Measurements from ENCODE around the gene C2orf92. TPM values are rescaled to one million over a fixed set of nuclear protein-coding genes. Genes with fewer than 3 reads are reported as not detected.
"Not testable (repeated sequence)": the region's sequence is repeated elsewhere in the genome, so short reads cannot be mapped to it uniquely, and the experiment has no call there.

Gene C2orf92
- total and polyA plus RNA-seq, 12 donors = 1.2 to 50.0 (median 5.5) TPM

DNA sequence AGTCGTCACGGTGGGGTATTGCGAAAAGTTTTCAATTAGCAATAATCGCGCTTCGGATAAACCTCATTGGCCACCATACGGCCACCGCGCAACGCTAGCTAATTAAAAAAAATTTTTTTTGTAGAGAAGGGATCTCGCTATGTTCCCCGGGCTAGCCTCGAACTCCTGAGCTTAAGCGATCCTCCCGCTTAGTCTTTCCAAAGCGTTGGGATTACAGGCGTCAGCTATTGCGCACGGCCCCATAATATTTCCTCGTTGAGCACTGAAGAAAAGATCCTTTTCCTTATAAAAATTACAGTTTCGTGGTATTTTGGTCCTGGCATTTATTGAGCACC is 4.9 kb upstream of the C2orf92 start:
- intact Hi-C loops (cut with DNase I) = no loop called here
- WGBS, 4 donors = 5 to 8% (median 7%) methylated on average over 21 of the region's 21 CpGs
- TF ChIP-seq POLR2A (IDR thresholded peaks at IDR 0.05) = no peak
- TF ChIP-seq, protein P1, sequence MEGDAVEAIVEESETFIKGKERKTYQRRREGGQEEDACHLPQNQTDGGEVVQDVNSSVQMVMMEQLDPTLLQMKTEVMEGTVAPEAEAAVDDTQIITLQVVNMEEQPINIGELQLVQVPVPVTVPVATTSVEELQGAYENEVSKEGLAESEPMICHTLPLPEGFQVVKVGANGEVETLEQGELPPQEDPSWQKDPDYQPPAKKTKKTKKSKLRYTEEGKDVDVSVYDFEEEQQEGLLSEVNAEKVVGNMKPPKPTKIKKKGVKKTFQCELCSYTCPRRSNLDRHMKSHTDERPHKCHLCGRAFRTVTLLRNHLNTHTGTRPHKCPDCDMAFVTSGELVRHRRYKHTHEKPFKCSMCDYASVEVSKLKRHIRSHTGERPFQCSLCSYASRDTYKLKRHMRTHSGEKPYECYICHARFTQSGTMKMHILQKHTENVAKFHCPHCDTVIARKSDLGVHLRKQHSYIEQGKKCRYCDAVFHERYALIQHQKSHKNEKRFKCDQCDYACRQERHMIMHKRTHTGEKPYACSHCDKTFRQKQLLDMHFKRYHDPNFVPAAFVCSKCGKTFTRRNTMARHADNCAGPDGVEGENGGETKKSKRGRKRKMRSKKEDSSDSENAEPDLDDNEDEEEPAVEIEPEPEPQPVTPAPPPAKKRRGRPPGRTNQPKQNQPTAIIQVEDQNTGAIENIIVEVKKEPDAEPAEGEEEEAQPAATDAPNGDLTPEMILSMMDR (IDR thresholded peaks at IDR 0.05) = no peak

DNA sequence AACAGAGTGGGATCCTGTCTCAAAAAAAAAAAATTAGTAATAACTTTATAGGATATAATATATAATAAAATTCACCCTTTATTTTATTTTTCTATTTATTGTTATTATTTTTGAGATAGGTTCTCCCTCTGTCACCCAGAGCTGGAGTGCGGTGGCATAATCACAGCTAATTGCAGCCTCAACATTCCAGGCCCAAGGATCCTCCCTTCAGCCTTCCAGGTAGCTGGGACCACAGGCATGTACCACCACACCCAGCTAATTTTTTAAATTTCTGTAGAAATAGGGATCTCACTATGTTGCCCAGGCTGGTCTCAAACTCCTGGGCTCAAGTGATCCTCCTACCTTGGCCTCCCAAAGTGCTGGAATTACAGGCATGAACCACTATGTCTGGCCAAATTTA is 958 bp downstream of the C2orf92 start:
- no peak for DNase-seq
- Histone ChIP-seq H3K27me3 (no peaks in the 10 kb centered on the region), H3K4me1 (replicated peaks in 1 of 2) (no peaks in the 10 kb centered on the region), H3K27ac (no peak overlapping the region), H3K36me3 (replicated peaks in 1 of 2) (no peaks in the 10 kb centered on the region), H3K4me3 (no peak overlapping the region), H3K9me3 (replicated peaks in 1 of 3) (no peaks in the 10 kb centered on the region)
- 95 to 100% (median 98%) methylated on average over 1 of the region's 1 CpG for WGBS, 4 donors
- intact Hi-C loops (cut with DNase I) = no loop called here
- no peak for TF ChIP-seq POLR2A (IDR thresholded peaks at IDR 0.05)
- TF ChIP-seq, protein P1 (IDR thresholded peaks at IDR 0.05) = no peak

More for the DNA sequence above, 4.9 kb upstream of the C2orf92 start:
- no peaks in the 10 kb centered on the region for H3K9me3 ChIP-seq (replicated peaks in 1 of 3)
- peak overlapping the region; percentile 83 to 99 (median 97) for H3K27ac ChIP-seq
- H3K4me3 ChIP-seq = peak overlapping the region in 3 of 4 donors; percentile 25 to 86 (median 44)
- no peak for DNase-seq
- peaks cover 12 to 30% of the 10 kb centered on the region in 2 donors for H3K4me1 ChIP-seq (replicated peaks in 1 of 2)
- no peaks in the 10 kb centered on the region for H3K36me3 ChIP-seq (replicated peaks in 1 of 2)
- H3K27me3 ChIP-seq = no peaks in the 10 kb centered on the region

DNA sequence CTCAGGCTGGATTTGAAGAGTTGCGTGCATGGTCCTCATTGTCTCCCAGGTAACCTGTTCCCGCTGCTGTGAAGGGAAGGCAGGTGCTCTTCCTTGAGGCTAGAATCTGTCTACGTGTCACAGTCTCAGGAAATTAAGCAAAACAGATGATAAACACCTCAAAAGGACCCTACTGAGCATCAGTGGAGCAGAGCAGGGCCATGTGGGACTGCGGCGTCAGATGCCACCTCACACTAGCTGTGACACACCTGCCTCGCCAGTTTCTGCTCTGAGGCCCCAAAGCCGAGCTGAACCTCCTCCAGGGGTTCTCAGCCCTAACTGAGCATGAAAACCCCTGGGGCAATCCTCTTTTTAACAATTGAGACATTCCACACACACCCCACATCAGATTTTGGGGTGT is 2.0 kb downstream of the C2orf92 start:
- Histone ChIP-seq H3K27me3 (no peaks in the 10 kb centered on the region), H3K36me3 (replicated peaks in 1 of 2) (no peaks in the 10 kb centered on the region), H3K27ac (no peak overlapping the region), H3K4me3 (no peak overlapping the region), H3K4me1 (replicated peaks in 1 of 2) (no peaks in the 10 kb centered on the region), H3K9me3 (replicated peaks in 1 of 3) (no peaks in the 10 kb centered on the region)
- intact Hi-C loops (cut with DNase I) = no loop called here
- TF ChIP-seq, protein P1 (IDR thresholded peaks at IDR 0.05) = no peak
- no peak for TF ChIP-seq POLR2A (IDR thresholded peaks at IDR 0.05)
- no peak for DNase-seq
- WGBS, 4 donors = 81 to 96% (median 94%) methylated on average over 7 of the region's 7 CpGs

DNA sequence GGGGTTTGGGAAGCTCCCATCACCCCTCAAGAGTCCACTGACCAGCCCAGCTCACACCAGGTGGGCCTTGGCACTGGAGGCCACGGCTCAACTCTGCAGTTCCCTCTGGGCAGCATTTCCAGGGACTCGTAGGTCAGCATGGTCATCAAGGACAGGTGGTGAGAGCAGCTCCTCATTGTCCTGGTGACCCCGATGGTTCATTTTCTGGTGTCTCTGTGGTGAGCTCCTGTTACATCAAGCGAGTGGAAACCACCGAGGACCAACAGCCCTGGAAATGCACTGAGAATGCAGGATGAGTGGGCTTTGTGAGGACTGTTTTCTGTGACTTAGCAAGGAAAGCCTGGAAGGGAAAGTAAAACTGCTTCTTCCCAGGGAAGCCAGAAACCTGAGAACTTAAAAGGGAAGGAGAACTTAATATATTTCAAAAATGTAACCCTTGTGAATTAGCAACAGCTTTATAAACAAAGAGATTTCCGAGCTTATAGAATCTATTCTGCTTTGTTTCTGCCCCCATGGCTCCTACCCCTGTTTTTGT is 3.2 kb downstream of the C2orf92 start:
- H3K4me3 ChIP-seq; H3K9me3 ChIP-seq (replicated peaks in 1 of 3); DNase-seq; intact Hi-C loops (cut with DNase I); H3K27me3 ChIP-seq; H3K36me3 ChIP-seq (replicated peaks in 1 of 2); H3K4me1 ChIP-seq (replicated peaks in 1 of 2); H3K27ac ChIP-seq: not testable (repeated sequence)
- WGBS, 4 donors = 87 to 96% (median 92%) methylated on average over 3 to 6 of the region's 6 CpGs

DNA sequence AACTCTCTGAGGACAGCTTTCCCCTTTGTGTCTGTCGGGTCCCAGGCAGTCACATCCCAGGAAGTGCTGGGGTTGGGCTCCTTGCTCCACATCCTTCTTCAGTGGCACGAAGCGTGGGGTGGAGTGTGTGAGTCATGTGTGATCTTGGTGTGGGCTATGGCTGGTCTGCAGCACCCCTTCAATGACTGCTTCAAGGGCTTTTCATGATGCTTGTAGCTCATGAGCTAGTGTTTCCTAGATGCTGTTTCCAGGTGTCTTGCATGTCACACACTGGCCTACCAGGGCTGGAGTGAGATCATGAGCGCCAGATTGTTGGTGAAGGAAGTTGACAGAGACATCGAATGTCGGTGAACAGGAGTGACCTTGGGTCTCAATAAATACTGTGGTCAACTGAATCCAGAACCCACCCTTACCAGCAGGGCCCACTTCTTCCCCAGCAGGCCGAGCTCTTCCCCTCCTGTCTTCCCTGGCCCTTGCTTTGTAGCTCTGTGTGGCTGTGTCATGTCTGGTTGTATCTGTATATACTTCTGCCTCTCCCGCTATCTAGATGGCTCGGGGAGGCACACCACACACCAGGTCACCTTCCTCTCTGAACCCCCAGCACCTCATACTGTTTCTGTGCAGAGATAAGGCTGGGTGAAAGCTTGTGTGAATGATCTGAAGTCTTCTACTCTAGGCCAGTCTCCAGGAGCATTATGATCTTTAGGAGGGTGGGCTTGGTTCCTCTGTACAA is 3.8 kb downstream of the C2orf92 start:
- WGBS, 4 donors = 85 to 88% (median 87%) methylated on average over 7 to 9 of the region's 9 CpGs
- intact Hi-C loops (cut with DNase I) = no loop called here
- TF ChIP-seq, protein P1 (IDR thresholded peaks at IDR 0.05) = no peak
- TF ChIP-seq POLR2A (IDR thresholded peaks at IDR 0.05) = no peak
- Histone ChIP-seq H3K27ac (no peak overlapping the region), H3K4me3 (no peak overlapping the region), H3K9me3 (replicated peaks in 1 of 3) (no peaks in the 10 kb centered on the region), H3K36me3 (replicated peaks in 1 of 2) (no peaks in the 10 kb centered on the region), H3K4me1 (replicated peaks in 1 of 2) (no peaks in the 10 kb centered on the region), H3K27me3 (no peaks in the 10 kb centered on the region)
- no peak for DNase-seq
